HG03469 (cell line): ENCODE data around the gene ACAD10.
A peak's percentile ranks its signal among the peaks of the same experiment; 100 is the strongest.
"Not testable (repeated sequence)": the region's sequence is repeated elsewhere in the genome, so short reads cannot be mapped to it uniquely, and the experiment has no call there.

Source experiments
- ATAC-seq: cut with Tn5 transposase; IDR thresholded peaks from one replicate; pipeline ENCODE4 v1.9.1; 2021; ENCODE audit warnings: mild to moderate bottlenecking, moderate library complexity, moderate number of reproducible peaks; ENCODE audit not compliant: unreplicated experiment

The ACAD10 gene

GRCh38 chr12:111748151-111748672 is 62.4 kb downstream of the ACAD10 start:
- no peak for ATAC-seq

GRCh38 chr12:111748867-111749266 is 63.0 kb downstream of the ACAD10 start:
- ATAC-seq, result no peak

- no peak for ATAC-seq
Measured at GRCh38 chr12:111749391-111749790, 63.5 kb downstream of the ACAD10 start.

- ATAC-seq, result no peak
Measured at GRCh38 chr12:111753144-111753881, 67.5 kb downstream of the ACAD10 start.

GRCh38 chr12:111754671-111755070 is 68.8 kb downstream of the ACAD10 start:
- ATAC-seq, result no peak

GRCh38 chr12:111756196-111756595 is 70.3 kb downstream of the ACAD10 start:
- ATAC-seq, result no peak

GRCh38 chr12:111756681-111757080 is 70.8 kb downstream of the ACAD10 start:
- no peak for ATAC-seq

GRCh38 chr12:111757361-111758119 is 71.7 kb downstream of the ACAD10 start:
- no peak for ATAC-seq

- ATAC-seq, result no peak
Measured at GRCh38 chr12:111758120-111758561, 72.3 kb downstream of the ACAD10 start.

GRCh38 chr12:111759271-111759670 is 73.4 kb downstream of the ACAD10 start:
- ATAC-seq, result no peak

GRCh38 chr12:111759991-111760390 is 74.1 kb downstream of the ACAD10 start:
- no peak for ATAC-seq

GRCh38 chr12:111761099-111761498 is 75.2 kb downstream of the ACAD10 start:
- no peak for ATAC-seq

- ATAC-seq, result no peak
Measured at GRCh38 chr12:111761706-111762105, 75.9 kb downstream of the ACAD10 start.

GRCh38 chr12:111763552-111763951 is 77.7 kb downstream of the ACAD10 start:
- ATAC-seq, result not testable (repeated sequence)

GRCh38 chr12:111764120-111764821 is 78.4 kb downstream of the ACAD10 start:
- ATAC-seq, result peak; percentile 53

- no peak for ATAC-seq
Measured at GRCh38 chr12:111766608-111767361, 80.9 kb downstream of the ACAD10 start, which contains the start of gene ALDH2. TSS of gene ALDH2 (plus strand) at chr12:111766933. CDS start at chr12:111766983, 50 bp downstream.

- ATAC-seq, result no peak
Measured at GRCh38 chr12:111767362-111768158, 81.7 kb downstream of the ACAD10 start.

- ATAC-seq, result no peak
Measured at GRCh38 chr12:111768159-111768895, 82.5 kb downstream of the ACAD10 start.

- no peak for ATAC-seq
Measured at GRCh38 chr12:111769599-111769998, 83.7 kb downstream of the ACAD10 start.
